Epithelial cell of esophagus (primary cell): ENCODE measurements around the gene NAP1L5.

Experiments
- DNase-seq: peaks from one replicate; pipeline ENCODE4 v3.0.0; 2010; ENCODE audit warnings: low read depth
- H3K4me3 ChIP-seq: 2 replicates; pipeline ENCODE4 v1.5.1; 2011; ENCODE audit warnings: mild to moderate bottlenecking, low read length, control low read depth
- CTCF ChIP-seq: IDR thresholded peaks from 2 replicates; pipeline ENCODE4 v1.5.1; 2011; ENCODE audit warnings: low read depth, mild to moderate bottlenecking, low read length, control low read depth, inconsistent platforms; ENCODE audit not compliant: insufficient read depth; ENCODE audit errors: missing control alignments

The NAP1L5 gene

GRCh38 chr4:88673886-88674285, 23.7 kb downstream of the NAP1L5 start:
- H3K4me3 ChIP-seq = no peak overlapping the region
- no peak for DNase-seq
- TF ChIP-seq CTCF = no peak

GRCh38 chr4:88672987-88673386, 24.6 kb downstream of the NAP1L5 start:
- DNase-seq = peak; percentile 34
- no peak overlapping the region for H3K4me3 ChIP-seq
- TF ChIP-seq CTCF = peak; percentile 51

- DNase-seq = peak; percentile 69
- no peak overlapping the region for H3K4me3 ChIP-seq
Observed at GRCh38 chr4:88661739-88662138, 35.9 kb downstream of the NAP1L5 start.

GRCh38 chr4:88660446-88661294, 37.0 kb downstream of the NAP1L5 start:
- H3K4me3 ChIP-seq = no peak overlapping the region
- DNase-seq = peak; percentile 15
- no peak for TF ChIP-seq CTCF

More at GRCh38 chr4:88661739-88662138, 35.9 kb downstream of the NAP1L5 start:
- no peak for TF ChIP-seq CTCF

GRCh38 chr4:88659890-88660208, 37.8 kb downstream of the NAP1L5 start:
- no peak for DNase-seq
- no peak overlapping the region for H3K4me3 ChIP-seq

GRCh38 chr4:88659055-88659889, 38.4 kb downstream of the NAP1L5 start:
- peak; percentile 87 for DNase-seq
- H3K4me3 ChIP-seq = no peak overlapping the region
- peak; percentile 96 for TF ChIP-seq CTCF

More at GRCh38 chr4:88659890-88660208, 37.8 kb downstream of the NAP1L5 start:
- no peak for TF ChIP-seq CTCF
